Activated B cell treated with CpG ODN at 0.5 μM for 24 hours (primary cell): Measurements from ENCODE around the gene EIF3M. TPM values are rescaled to one million over a fixed set of nuclear protein-coding genes. Genes with fewer than 3 reads are reported as not detected.
"Not testable (repeated sequence)": the region's sequence is repeated elsewhere in the genome, so short reads cannot be mapped to it uniquely, and the experiment has no call there.

Experiments used
- ATAC-seq: fragments of 200-7000 bp; cut with Tn5 transposase; one replicate; pipeline ENCODE4 v1.10.0; 2021; ENCODE audit warnings: low read depth, mild to moderate bottlenecking, moderate library complexity
- CTCF ChIA-PET: fragments of 350-600 bp; sonication (Branson Sonifier 250); formaldehyde crosslinking; loops from one replicate; lab custom pipeline; 2021; ENCODE audit warnings: antibody characterized with exemption; lab: Charles Lee
- POLR2A ChIA-PET: fragments of 350-600 bp; sonication (Branson Sonifier 250); formaldehyde crosslinking; loops from one replicate; lab custom pipeline; 2021; ENCODE audit warnings: antibody characterized with exemption; lab: Charles Lee
- DNase-seq: peaks from one replicate; pipeline ENCODE4 v3.0.0; 2022
- H3K27ac Mint-ChIP-seq: one replicate; pipeline ENCODE4 v1.8.0; 2020; ENCODE audit warnings: mixed read lengths
- H3K27me3 Mint-ChIP-seq: one replicate; pipeline ENCODE4 v1.8.0; 2021; ENCODE audit warnings: mixed read lengths
- H3K36me3 Mint-ChIP-seq: one replicate; pipeline ENCODE4 v1.8.0; 2021; ENCODE audit warnings: low read depth, mixed read lengths
- H3K4me1 Mint-ChIP-seq: one replicate; pipeline ENCODE4 v1.8.0; 2021; ENCODE audit warnings: mixed read lengths
- H3K4me3 Mint-ChIP-seq: one replicate; pipeline ENCODE4 v1.8.0; 2020; ENCODE audit warnings: mild to moderate bottlenecking, mixed read lengths
- H3K9me3 Mint-ChIP-seq: one replicate; pipeline ENCODE4 v1.8.0; 2020; ENCODE audit warnings: mixed read lengths
- intact Hi-C: fragments of 100-400 bp; cut with micrococcal nuclease; formaldehyde crosslinking; loops from one replicate; pipeline ENCODE4 v1.15.1; 2024
- total RNA-seq: library from RNA; stranded (reverse); gene quantifications from 2 replicates; pipeline ENCODE4 v1.2.3, GENCODE V29; 2022
- TF ChIP-seq, protein P1 (sequence below): fragments of 200-600 bp; IDR thresholded peaks from one replicate; pipeline ENCODE4 v1.8.0; 2022; ENCODE audit warnings: antibody characterized with exemption, mild to moderate bottlenecking

EIF3M gene
- total RNA-seq, 1 donor from 2014 or later: 234 TPM

DNA sequence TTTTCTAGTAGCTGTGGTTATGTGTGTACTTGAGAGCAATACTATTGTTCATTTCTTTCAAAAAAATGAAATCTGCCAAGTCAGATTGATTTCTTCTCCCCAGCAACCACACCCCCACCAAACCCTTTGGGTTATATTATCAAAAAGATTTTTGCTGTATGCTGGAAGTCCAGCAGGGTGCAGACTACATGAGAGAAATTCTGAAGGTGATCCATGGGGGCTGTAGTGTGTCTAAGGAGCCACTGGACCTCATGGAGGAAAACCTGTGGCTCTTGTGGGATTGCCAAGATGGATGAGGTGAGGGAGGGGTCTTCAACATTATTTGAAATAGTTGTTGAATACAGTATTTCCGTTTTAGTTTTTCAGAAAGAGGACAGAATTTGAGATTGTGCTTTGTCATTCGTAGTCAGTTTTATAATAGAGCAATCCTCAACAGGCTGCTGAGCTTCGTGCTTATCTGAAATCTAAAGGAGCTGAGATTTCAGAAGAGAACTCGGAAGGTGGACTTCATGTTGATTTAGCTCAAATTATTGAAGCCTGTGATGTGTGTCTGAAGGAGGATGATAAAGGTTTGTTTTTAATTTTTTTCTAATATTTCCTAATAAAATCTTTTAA lies 3.1 kb downstream of the EIF3M start:
- no peak for ATAC-seq
- POLR2A ChIA-PET: no interaction called here
- DNase-seq: no peak
- Mint-ChIP-seq H3K4me1 (peaks cover 41% of the 10 kb centered on the region), H3K4me3 (peak overlapping the region; percentile 19), H3K9me3 (no peaks in the 10 kb centered on the region), H3K36me3 (peaks cover 54% of the 10 kb centered on the region), H3K27me3 (no peaks in the 10 kb centered on the region), H3K27ac (no peak overlapping the region)
- TF ChIP-seq, protein P1, sequence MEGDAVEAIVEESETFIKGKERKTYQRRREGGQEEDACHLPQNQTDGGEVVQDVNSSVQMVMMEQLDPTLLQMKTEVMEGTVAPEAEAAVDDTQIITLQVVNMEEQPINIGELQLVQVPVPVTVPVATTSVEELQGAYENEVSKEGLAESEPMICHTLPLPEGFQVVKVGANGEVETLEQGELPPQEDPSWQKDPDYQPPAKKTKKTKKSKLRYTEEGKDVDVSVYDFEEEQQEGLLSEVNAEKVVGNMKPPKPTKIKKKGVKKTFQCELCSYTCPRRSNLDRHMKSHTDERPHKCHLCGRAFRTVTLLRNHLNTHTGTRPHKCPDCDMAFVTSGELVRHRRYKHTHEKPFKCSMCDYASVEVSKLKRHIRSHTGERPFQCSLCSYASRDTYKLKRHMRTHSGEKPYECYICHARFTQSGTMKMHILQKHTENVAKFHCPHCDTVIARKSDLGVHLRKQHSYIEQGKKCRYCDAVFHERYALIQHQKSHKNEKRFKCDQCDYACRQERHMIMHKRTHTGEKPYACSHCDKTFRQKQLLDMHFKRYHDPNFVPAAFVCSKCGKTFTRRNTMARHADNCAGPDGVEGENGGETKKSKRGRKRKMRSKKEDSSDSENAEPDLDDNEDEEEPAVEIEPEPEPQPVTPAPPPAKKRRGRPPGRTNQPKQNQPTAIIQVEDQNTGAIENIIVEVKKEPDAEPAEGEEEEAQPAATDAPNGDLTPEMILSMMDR: no peak
- CTCF ChIA-PET: no interaction called here
- intact Hi-C loops: loop anchor here (10.0 kb wide), 3 partner anchors 208 to 1648 kb away; partner anchors contain the start of genes CCDC73, ELP4 and IMMP1L

- CTCF ChIA-PET: no interaction called here
- no peak for ATAC-seq
These were observed 10.6 kb downstream of the EIF3M start for GRCh38 chr11:32594272-32594671.

GRCh38 chr11:32596114-32596513 lies 12.5 kb downstream of the EIF3M start:
- intact Hi-C loops, H3K9me3 Mint-ChIP-seq, CTCF ChIA-PET, ATAC-seq, POLR2A ChIA-PET, H3K4me3 Mint-ChIP-seq, H3K4me1 Mint-ChIP-seq, H3K27me3 Mint-ChIP-seq, H3K27ac Mint-ChIP-seq, DNase-seq: not testable (repeated sequence)
- peaks cover 81% of the 10 kb centered on the region for H3K36me3 Mint-ChIP-seq

More at GRCh38 chr11:32594272-32594671, 10.6 kb downstream of the EIF3M start:
- intact Hi-C loops: no loop called here
- H3K9me3 Mint-ChIP-seq: no peaks in the 10 kb centered on the region
- POLR2A ChIA-PET: no interaction called here
- H3K36me3 Mint-ChIP-seq: peaks cover 91% of the 10 kb centered on the region
- DNase-seq: no peak
- no peak overlapping the region for H3K27ac Mint-ChIP-seq
- no peaks in the 10 kb centered on the region for H3K27me3 Mint-ChIP-seq
- no peaks in the 10 kb centered on the region for H3K4me1 Mint-ChIP-seq
- TF ChIP-seq, protein P1: no peak
- no peak overlapping the region for H3K4me3 Mint-ChIP-seq

GRCh38 chr11:32597921-32598320 lies 14.3 kb downstream of the EIF3M start:
- H3K4me3 Mint-ChIP-seq: no peak overlapping the region
- peaks cover 81% of the 10 kb centered on the region for H3K36me3 Mint-ChIP-seq
- H3K27ac Mint-ChIP-seq: no peak overlapping the region
- no peaks in the 10 kb centered on the region for H3K27me3 Mint-ChIP-seq
- POLR2A ChIA-PET: interaction anchor here (0.8 kb wide), 1 partner anchor 14 kb away, joined by 3 read pairs; the partner anchor contains the start of gene EIF3M
- DNase-seq (no peak), ATAC-seq (no peak)
- TF ChIP-seq, protein P1: no peak
- no peaks in the 10 kb centered on the region for H3K9me3 Mint-ChIP-seq
- intact Hi-C loops: no loop called here
- CTCF ChIA-PET: no interaction called here
- no peaks in the 10 kb centered on the region for H3K4me1 Mint-ChIP-seq

- Mint-ChIP-seq H3K4me3 (no peak overlapping the region), H3K36me3 (peaks cover 65% of the 10 kb centered on the region), H3K4me1 (no peaks in the 10 kb centered on the region), H3K27me3 (no peaks in the 10 kb centered on the region), H3K27ac (no peak overlapping the region), H3K9me3 (peaks cover 5% of the 10 kb centered on the region)
- TF ChIP-seq, protein P1: no peak
- no peak for DNase-seq
- intact Hi-C loops: no loop called here
- POLR2A ChIA-PET: no interaction called here
- no peak for ATAC-seq
- CTCF ChIA-PET: no interaction called here
These were observed 19.2 kb downstream of the EIF3M start for GRCh38 chr11:32602657-32603415.
